H1 (cell line): ENCODE data around the gene SLC37A2. TPM values are rescaled to one million over a fixed set of nuclear protein-coding genes. Genes with fewer than 3 reads are reported as not detected.
"Not testable (repeated sequence)": the region's sequence is repeated elsewhere in the genome, so short reads cannot be mapped to it uniquely, and the experiment has no call there.

ENCODE experiments used
- CTCF ChIA-PET: fragments of 300-600 bp; sonication (Branson Sonifier 250); formaldehyde crosslinking; loops from one replicate; lab custom pipeline; 2021; ENCODE audit not compliant: partially characterized antibody; lab: Charles Lee
- POLR2A ChIA-PET: fragments of 300-600 bp; sonication (Branson Sonifier 250); formaldehyde crosslinking; loops from one replicate; lab custom pipeline; 2021; ENCODE audit warnings: inconsistent platforms; ENCODE audit not compliant: partially characterized antibody; lab: Charles Lee
- DNase-seq, 2 experiments: peaks; one replicate each; pipeline versions ENCODE4 v3.0.0 to v3.0.0-alpha.2; 2010 to 2022; ENCODE audit warnings: low spot score in 2 of 2, low read depth in 1 of 2, mixed read lengths in 1 of 2
- FAIRE-seq: peaks from 2 replicates; lab custom pipeline; 2011; peaks lifted over from hg19 to GRCh38; lab: Jason Lieb, UNC
- H2AFZ ChIP-seq: 2 replicates; pipeline ENCODE4 v1.8.1; 2012; ENCODE audit warnings: low read length, inconsistent platforms
- H2AK5ac ChIP-seq: 2 replicates; pipeline ENCODE4 v1.6.1; 2013; ENCODE audit warnings: low read depth, low read length
- H2BK120ac ChIP-seq: replicated peaks from 2 replicates; pipeline ENCODE3; 2013; ENCODE audit warnings: low read depth, low read length, inconsistent platforms
- H2BK12ac ChIP-seq: 2 replicates; pipeline ENCODE4 v1.6.1; 2013; ENCODE audit warnings: low read depth, low read length
- H2BK15ac ChIP-seq: 2 replicates; pipeline ENCODE4 v1.6.1; 2013; ENCODE audit warnings: low read length
- H2BK20ac ChIP-seq: 2 replicates; pipeline ENCODE4 v1.6.1; 2013; ENCODE audit warnings: low read length
- H2BK5ac ChIP-seq: 2 replicates; pipeline ENCODE4 v1.6.1; 2013; ENCODE audit warnings: low read depth, low read length
- H3K14ac ChIP-seq: 2 replicates; pipeline ENCODE4 v1.6.1; 2013; ENCODE audit warnings: inconsistent platforms; ENCODE audit not compliant: insufficient read length
- H3K18ac ChIP-seq: 2 replicates; pipeline ENCODE4 v1.6.1; 2013; ENCODE audit warnings: low read length; ENCODE audit errors: extremely low read depth
- H3K23ac ChIP-seq: 2 replicates; pipeline ENCODE4 v1.6.1; 2013; ENCODE audit warnings: inconsistent platforms; ENCODE audit not compliant: insufficient read length
- H3K23me2 ChIP-seq: 2 replicates; pipeline ENCODE4 v1.6.1; 2013; ENCODE audit warnings: low read depth, low read length
- H3K27ac ChIP-seq: 2 replicates; pipeline ENCODE4 v1.6.1; 2011; ENCODE audit warnings: low read depth, low read length, inconsistent platforms
- H3K27me3 ChIP-seq, 4 experiments: replicated peaks in 1 of 4; 1 replicate in 1 of 4; 2 replicates in 3 of 4; pipeline versions ENCODE4 v1.6.1 to v1.8.1; 2011 to 2013; ENCODE audit warnings: low read length in 3 of 4, mild to moderate bottlenecking in 3 of 4, inconsistent platforms in 2 of 4, mixed read lengths in 2 of 4, moderate library complexity in 1 of 4; ENCODE audit not compliant: control insufficient read depth in 3 of 4, insufficient read depth in 3 of 4; ENCODE audit errors: extremely low read depth in 1 of 4
- H3K36me3 ChIP-seq, 4 experiments: 2 replicates each; pipeline versions ENCODE4 v1.6.1 to v1.8.1; 2011 to 2013; ENCODE audit warnings: mild to moderate bottlenecking in 4 of 4, low read length in 3 of 4, moderate library complexity in 2 of 4, control low read depth in 1 of 4, inconsistent platforms in 1 of 4; ENCODE audit not compliant: insufficient read depth in 4 of 4, control insufficient read depth in 2 of 4
- H3K4ac ChIP-seq: replicated peaks from 2 replicates; pipeline ENCODE3; 2013; ENCODE audit warnings: low read length, low read depth, mixed read lengths, inconsistent platforms; ENCODE audit not compliant: insufficient read length
- H3K4me1 ChIP-seq, 4 experiments: replicated peaks in 1 of 4; 1 replicate in 1 of 4; 2 replicates in 3 of 4; pipeline versions ENCODE4 v1.6.1 to v1.8.1; 2011 to 2013; ENCODE audit warnings: low read length in 3 of 4, inconsistent platforms in 2 of 4, mixed read lengths in 1 of 4; ENCODE audit not compliant: insufficient read depth in 4 of 4, control insufficient read depth in 3 of 4
- H3K4me2 ChIP-seq, 2 experiments: 2 replicates each; pipeline versions ENCODE4 v1.6.1 to v1.8.1; 2011 to 2013; ENCODE audit warnings: low read depth in 2 of 2, low read length in 2 of 2, control low read depth in 1 of 2, inconsistent platforms in 1 of 2, mild to moderate bottlenecking in 1 of 2; ENCODE audit not compliant: insufficient read depth in 1 of 2
- H3K4me3 ChIP-seq, 4 experiments: fragments of 200-600, 300-600 bp in 1 of 4; sonication (generic), shearing (Covaris generic), sonication (Bioruptor Twin) in 1 of 4; 2 replicates each; pipeline versions ENCODE4 v1.5.1 to v1.8.1; 2011 to 2016; ENCODE audit warnings: low read length in 4 of 4, low read depth in 3 of 4, control low read depth in 2 of 4, inconsistent platforms in 2 of 4, mild to moderate bottlenecking in 2 of 4, mixed read lengths in 1 of 4, moderate library complexity in 1 of 4; ENCODE audit not compliant: insufficient read depth in 2 of 4; ENCODE audit errors: extremely low read depth in 1 of 4
- H3K56ac ChIP-seq: replicated peaks from 2 replicates; pipeline ENCODE3; 2013; ENCODE audit warnings: low read depth, mild to moderate bottlenecking, mixed read lengths, low read length, inconsistent platforms; ENCODE audit not compliant: insufficient read length
- H3K79me1 ChIP-seq: 2 replicates; pipeline ENCODE4 v1.6.1; 2013; ENCODE audit warnings: low read depth, low read length, control low read depth
- H3K79me2 ChIP-seq, 2 experiments: 2 replicates each; pipeline versions ENCODE4 v1.6.1 to v1.8.1; 2012 to 2013; ENCODE audit warnings: low read length in 2 of 2, mild to moderate bottlenecking in 2 of 2, inconsistent platforms in 1 of 2; ENCODE audit not compliant: insufficient read depth in 2 of 2, control insufficient read depth in 1 of 2
- H3K9ac ChIP-seq, 4 experiments: replicated peaks in 1 of 4; 1 replicate in 1 of 4; 2 replicates in 3 of 4; pipeline versions ENCODE4 v1.6.1 to v1.8.1; 2011 to 2013; ENCODE audit warnings: low read depth in 3 of 4, low read length in 3 of 4, control low read depth in 2 of 4, mild to moderate bottlenecking in 2 of 4, moderate library complexity in 2 of 4, inconsistent platforms in 1 of 4; ENCODE audit errors: extremely low read depth in 1 of 4
- H3K9me3 ChIP-seq, 2 experiments: 2 replicates each; pipeline versions ENCODE4 v1.6.1 to v1.8.1; 2012 to 2013; ENCODE audit warnings: mild to moderate bottlenecking in 2 of 2, moderate library complexity in 2 of 2, control low read depth in 1 of 2, inconsistent platforms in 1 of 2, low read depth in 1 of 2, low read length in 1 of 2, mixed read lengths in 1 of 2; ENCODE audit not compliant: insufficient read depth in 2 of 2
- H4K20me1 ChIP-seq, 2 experiments: replicated peaks in 1 of 2; 2 replicates each; pipeline versions ENCODE3 to v1.8.1; 2011 to 2013; ENCODE audit warnings: inconsistent platforms in 2 of 2, low read length in 2 of 2, mild to moderate bottlenecking in 1 of 2; ENCODE audit not compliant: insufficient read depth in 2 of 2, control insufficient read depth in 1 of 2
- H4K5ac ChIP-seq: 2 replicates; pipeline ENCODE4 v1.6.1; 2013; ENCODE audit warnings: low read length, low read depth, mixed read lengths, inconsistent platforms; ENCODE audit not compliant: insufficient read length
- H4K8ac ChIP-seq: 2 replicates; pipeline ENCODE4 v1.8.0; 2013; ENCODE audit warnings: mild to moderate bottlenecking, moderate library complexity, low read length, inconsistent platforms; ENCODE audit not compliant: insufficient read depth; ENCODE audit errors: extremely low read depth
- H4K91ac ChIP-seq: replicated peaks from 2 replicates; pipeline ENCODE3; 2013; ENCODE audit warnings: low read length, mixed read lengths, inconsistent platforms; ENCODE audit not compliant: insufficient read length
- WGBS, 2 experiments: shearing (Covaris generic) in 1 of 2; methylation state at CpG; one replicate each; pipeline versions ENCODE4 v1.1.6 to v1.1.7; 2013 to 2015; ENCODE audit warnings: low lambda C conversion rate in 2 of 2, mixed read lengths in 2 of 2, inconsistent platforms in 1 of 2, low coverage in 1 of 2, missing lambda C conversion rate in 1 of 2; ENCODE audit not compliant: insufficient replicate concordance in 2 of 2, insufficient coverage in 1 of 2, insufficient read length in 1 of 2; ENCODE audit errors: extremely low coverage in 1 of 2, missing lambda C conversion rate in 1 of 2; 5-methylcytosine and 5-hydroxymethylcytosine counted together
- polyA plus RNA-seq, 7 experiments: library from polyadenylated mRNA; depleted of rRNA in 3 of 7; stranded (reverse) in 5 of 7; unstranded in 2 of 7; fragments of >200 nt in 5 of 7; fragments of 200-250 nt in 2 of 7; gene quantifications; 1 replicate in 5 of 7; 2 replicates in 1 of 7; 4 replicates in 1 of 7; pipeline versions ENCODE4 v1.2.1 to v1.2.3, GENCODE V29; 2011 to 2013; ENCODE audit warnings: missing spikeins in 2 of 7, mixed read lengths in 2 of 7
- total RNA-seq: library from RNA; stranded (reverse); fragmentation: NEBNext Ultra II Directional; extraction: Animal tissue kit (Norgen Biotek cat#: 25700); gene quantifications from 2 replicates; pipeline ENCODE4 v1.2.1, GENCODE V29; 2021

Gene SLC37A2
- total and polyA plus RNA-seq, 2 of the 8 experiments (the other 6 are each of a cell fraction or from before 2014, with no cell fraction given), result 1.3 to 1.9 TPM

- DNase-seq, H2BK12ac ChIP-seq, H4K8ac ChIP-seq, H3K27me3 ChIP-seq, H3K79me1 ChIP-seq, H3K79me2 ChIP-seq, H3K4ac ChIP-seq, H3K4me2 ChIP-seq, H2AFZ ChIP-seq, H2AK5ac ChIP-seq, H2BK5ac ChIP-seq, H2BK120ac ChIP-seq, H3K18ac ChIP-seq, H4K5ac ChIP-seq, H4K91ac ChIP-seq, H3K9me3 ChIP-seq, H3K14ac ChIP-seq, H2BK20ac ChIP-seq, H4K20me1 ChIP-seq, H3K27ac ChIP-seq, H2BK15ac ChIP-seq, H3K23me2 ChIP-seq, H3K56ac ChIP-seq, H3K4me1 ChIP-seq, H3K36me3 ChIP-seq, FAIRE-seq, POLR2A ChIA-PET, H3K9ac ChIP-seq, H3K23ac ChIP-seq, H3K4me3 ChIP-seq: not testable (repeated sequence)
- WGBS, 2 experiments, result 84% methylated on average over 2 of the region's 2 CpGs; no CpG with 5 or more reads in 1 of the 2 experiments
- CTCF ChIA-PET, result interaction anchor here (1.1 to 2.0 kb wide), 2 partner anchors 30 to 35 kb away, joined by 5 read pairs; no protein-coding TSS in a partner anchor
These were observed 7.0 kb upstream of the SLC37A2 start for GRCh38 chr11:125056111-125056510.
